ENCODE results near the gene CIDEA. TPM values are rescaled to one million over a fixed set of nuclear protein-coding genes. Genes with fewer than 3 reads are reported as not detected.

CIDEA gene
- total and polyA plus RNA-seq, 9 of the 15 experiments (the other 6 are each of a cell fraction or from before 2014, with no cell fraction given): not detected

- TF ChIP-seq NR1H2 (CRISPR knock-in tag; IDR thresholded peaks at IDR 0.05): no peak
Measured at GRCh38 chr18:12308386-12309100, 54.4 kb downstream of the CIDEA start (continued).

DNA sequence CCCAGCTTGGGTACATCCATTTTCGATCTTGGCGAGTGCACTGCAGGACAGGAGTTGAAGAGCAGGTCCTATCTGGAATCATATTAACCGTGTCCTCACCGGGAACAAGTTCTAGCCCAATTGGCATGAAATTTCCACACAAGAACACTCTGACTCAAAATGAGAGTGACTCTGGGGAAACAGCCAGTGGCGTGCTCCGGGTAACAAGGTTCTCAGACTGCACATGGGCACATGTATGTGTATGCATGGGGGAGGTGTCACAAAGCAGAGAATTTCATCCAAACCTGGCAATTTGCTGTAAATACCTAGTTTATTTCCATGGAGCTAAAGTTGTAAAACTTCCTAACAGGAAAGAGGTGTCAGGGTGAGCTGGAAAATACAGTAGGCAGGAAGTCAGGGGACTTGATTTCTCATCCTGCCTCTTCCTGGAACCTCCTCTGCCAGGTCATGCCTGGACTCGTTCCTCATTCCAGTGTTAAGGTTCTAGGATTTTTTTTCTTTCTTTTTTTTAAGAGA is 55.6 kb downstream of the CIDEA start:
- in situ Hi-C loops (cut with MboI) (no loop called here), intact Hi-C loops (cut with micrococcal nuclease) (no loop called here)
- CTCF ChIA-PET (ENCODE audit: low intra/inter-chr PET ratio): no interaction called here
- no peaks in the 10 kb centered on the region for H4K20me1 ChIP-seq (replicated peaks; ENCODE audit: control insufficient read depth, insufficient read depth, low read length)
- WGBS (ENCODE audit: insufficient coverage, low coverage, missing lambda C conversion rate): 63% methylated on average over 7 of the region's 7 CpGs
- BruUV-seq (replicated peaks): TSS peak; percentile 50
- peak overlapping the region; percentile 95 to 96 for H3K9ac ChIP-seq (ENCODE audit: insufficient read depth in 1 of 2, low read depth in 2 of 2, low read length in 2 of 2)
- H3K27me3 ChIP-seq (ENCODE audit: control insufficient read depth in 2 of 2, insufficient read depth in 2 of 2, low read length in 2 of 2): no peaks in the 10 kb centered on the region
- TF ChIP-seq PHB2 (IDR thresholded peaks at IDR 0.05; ENCODE audit: low read depth) (no peak), HOXB6 (CRISPR knock-in tag; IDR thresholded peaks at IDR 0.05; ENCODE audit: borderline replicate concordance) (no peak), TAL1 (IDR thresholded peaks at IDR 0.05) (no peak), ZNF407 (IDR thresholded peaks at IDR 0.05; ENCODE audit: low read depth) (no peak)
- H3K27ac ChIP-seq (ENCODE audit: extremely low read depth, low read depth, low read length): peak overlapping the region; percentile 91
- H3K36me3 ChIP-seq (ENCODE audit: control insufficient read depth, insufficient read depth, low read length): peaks cover 49% of the 10 kb centered on the region
- H3K9me1 ChIP-seq (ENCODE audit: control insufficient read depth, insufficient read depth, low read length): no peaks in the 10 kb centered on the region
- POLR2A ChIA-PET: interaction anchor here (0.7 to 4.3 kb wide), 6 partner anchors 8 to 589 kb away, joined by 3 to 19 read pairs (median 4); no protein-coding TSS in a partner anchor
- H2AFZ ChIP-seq (ENCODE audit: low read depth, low read length): no peak overlapping the region
- FAIRE-seq (peak; percentile 55), DNase-seq (ENCODE audit: extremely low read depth in 1 of 4, low spot score in 3 of 4) (peak in 1 of 4 experiments; percentile 4), ATAC-seq (no peak)
- H3K9me3 ChIP-seq (replicated peaks; ENCODE audit: control insufficient read depth, insufficient read depth, low read depth, low read length): peaks cover 25% of the 10 kb centered on the region
- peaks cover 47% of the 10 kb centered on the region for H3K79me2 ChIP-seq (ENCODE audit: control insufficient read depth, insufficient read depth, low read length)
- peaks cover 44 to 48% of the 10 kb centered on the region in 2 experiments for H3K4me1 ChIP-seq (replicated peaks in 1 of 2; ENCODE audit: control insufficient read depth in 2 of 2, insufficient read depth in 2 of 2, low read length in 2 of 2)
- peak overlapping the region; percentile 86 for H3K4me3 ChIP-seq
- peak overlapping the region; percentile 88 for H3K4me2 ChIP-seq (ENCODE audit: insufficient read depth, low read length)

Data from K562 (cell line).